ENCODE measurements around the gene GTF2IRD1. TPM values are rescaled to one million over a fixed set of nuclear protein-coding genes. Genes with fewer than 3 reads are reported as not detected.

Gene GTF2IRD1, protein sequence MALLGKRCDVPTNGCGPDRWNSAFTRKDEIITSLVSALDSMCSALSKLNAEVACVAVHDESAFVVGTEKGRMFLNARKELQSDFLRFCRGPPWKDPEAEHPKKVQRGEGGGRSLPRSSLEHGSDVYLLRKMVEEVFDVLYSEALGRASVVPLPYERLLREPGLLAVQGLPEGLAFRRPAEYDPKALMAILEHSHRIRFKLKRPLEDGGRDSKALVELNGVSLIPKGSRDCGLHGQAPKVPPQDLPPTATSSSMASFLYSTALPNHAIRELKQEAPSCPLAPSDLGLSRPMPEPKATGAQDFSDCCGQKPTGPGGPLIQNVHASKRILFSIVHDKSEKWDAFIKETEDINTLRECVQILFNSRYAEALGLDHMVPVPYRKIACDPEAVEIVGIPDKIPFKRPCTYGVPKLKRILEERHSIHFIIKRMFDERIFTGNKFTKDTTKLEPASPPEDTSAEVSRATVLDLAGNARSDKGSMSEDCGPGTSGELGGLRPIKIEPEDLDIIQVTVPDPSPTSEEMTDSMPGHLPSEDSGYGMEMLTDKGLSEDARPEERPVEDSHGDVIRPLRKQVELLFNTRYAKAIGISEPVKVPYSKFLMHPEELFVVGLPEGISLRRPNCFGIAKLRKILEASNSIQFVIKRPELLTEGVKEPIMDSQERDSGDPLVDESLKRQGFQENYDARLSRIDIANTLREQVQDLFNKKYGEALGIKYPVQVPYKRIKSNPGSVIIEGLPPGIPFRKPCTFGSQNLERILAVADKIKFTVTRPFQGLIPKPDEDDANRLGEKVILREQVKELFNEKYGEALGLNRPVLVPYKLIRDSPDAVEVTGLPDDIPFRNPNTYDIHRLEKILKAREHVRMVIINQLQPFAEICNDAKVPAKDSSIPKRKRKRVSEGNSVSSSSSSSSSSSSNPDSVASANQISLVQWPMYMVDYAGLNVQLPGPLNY
- total RNA-seq (2021) (73.6 and 80.4 TPM in 2 replicates), Bru-seq, nascent RNA (percentile 73 among the genes with signal in this experiment), BruChase-seq, experiment 1, labeled RNA remaining after a 2-hour chase (percentile 76 among the genes with signal in this experiment), BruChase-seq, experiment 2, labeled RNA remaining after a 6-hour chase (percentile 87 among the genes with signal in this experiment)
- long read RNA-seq, transcript GTF2IRD1-201 (27 exons, 3,430 nt), result major isoform, 15 of 61 reads
- long read RNA-seq, transcript GTF2IRD1-202 (27 exons, 3,077 nt), result minor isoform, 7 of 61 reads
- long read RNA-seq, partial matches to known transcripts, result 22 of 61 reads
- long read RNA-seq, other reads (novel, unspliced or antisense), result 17 of 61 reads

DNA sequence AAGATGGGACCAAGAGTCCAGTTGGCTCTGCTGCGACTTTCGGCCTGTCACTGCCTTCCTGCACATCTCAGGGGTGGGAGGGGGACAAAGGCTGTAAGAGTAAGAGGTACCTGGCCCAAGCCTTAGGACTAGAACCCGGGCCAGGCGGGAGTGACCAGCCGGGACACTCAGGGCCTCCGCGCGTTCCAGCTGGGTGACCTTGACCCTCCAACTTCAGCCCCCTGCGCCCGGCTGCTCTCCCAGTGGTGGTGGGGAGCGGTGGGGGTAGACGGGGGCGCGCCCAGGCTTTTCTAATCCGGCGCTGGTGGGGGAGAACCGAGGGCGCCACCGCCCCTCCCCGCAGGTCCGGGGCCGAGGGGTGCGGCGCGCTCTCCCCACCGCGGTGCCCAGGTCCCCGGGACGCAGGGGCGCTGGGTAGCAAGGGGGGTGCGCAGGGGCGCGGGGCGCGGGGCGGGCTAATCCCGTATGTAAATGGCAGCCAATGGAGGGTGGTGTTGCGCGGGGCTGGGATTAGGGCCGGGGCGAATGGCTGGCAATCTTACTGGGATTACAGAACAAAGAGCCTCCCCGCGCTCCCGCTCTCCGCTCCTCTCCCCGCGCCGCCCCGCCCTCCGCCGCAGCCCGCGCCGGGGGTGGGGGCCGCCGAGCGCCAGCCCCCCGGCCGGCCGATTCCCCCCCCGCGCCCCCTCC is at the start of gene GTF2IRD1:
Gene GTF2IRD1 (plus strand): TSS at position 585 of the 690 bp plus-strand sequence. CDS start 54,175 bp downstream, outside the sequence.
- ChIA-PET CTCF (no interaction called here), POLR2A (ENCODE audit: low non-redundant PET) (interaction anchor here (0.5 kb wide), 1 partner anchor 26 kb away, joined by 3 read pairs; no protein-coding TSS in a partner anchor)
- Histone ChIP-seq H3K4me1 (ENCODE audit: insufficient read depth, low read length, poor library complexity, severe bottlenecking) (peaks cover 12% of the 10 kb centered on the region), H3K27ac (ENCODE audit: low read depth, low read length, poor library complexity, severe bottlenecking) (peak within 1 kb of the TSS; percentile 97), H3K36me3 (ENCODE audit: insufficient read depth, low read length, poor library complexity, severe bottlenecking) (no peaks in the 10 kb centered on the region), H3K27me3 (replicated peaks; ENCODE audit: insufficient read depth, low read depth, low read length, poor library complexity) (no peaks in the 10 kb centered on the region), H3K4me3 (ENCODE audit: low read depth, low read length, poor library complexity, severe bottlenecking) (peak within 1 kb of the TSS; percentile 92), H3K9me3 (ENCODE audit: low read depth, low read length, poor library complexity, severe bottlenecking) (no peaks in the 10 kb centered on the region)
- BruUV-seq (replicated peaks), result no TSS peak
- no peak for TF ChIP-seq CTCF (conservative IDR thresholded peaks at IDR 0.05; ENCODE audit: low read depth, low read length)
- no peak for TF ChIP-seq EZH2 (IDR thresholded peaks at IDR 0.05; ENCODE audit: borderline replicate concordance, low read depth, low read length, poor library complexity, severe bottlenecking)
- intact Hi-C loops (cut with micrococcal nuclease; ENCODE audit: unreplicated experiment), result loop anchor here (5.0 kb wide), 1 partner anchor 114 kb away; no protein-coding TSS in a partner anchor
- DNase-seq (ENCODE audit: low spot score), result peak; percentile 92

- Histone ChIP-seq H3K36me3 (ENCODE audit: insufficient read depth, low read length, poor library complexity, severe bottlenecking) (peaks cover 10% of the 10 kb centered on the region), H3K27me3 (replicated peaks; ENCODE audit: insufficient read depth, low read depth, low read length, poor library complexity) (no peaks in the 10 kb centered on the region), H3K27ac (ENCODE audit: low read depth, low read length, poor library complexity, severe bottlenecking) (no peak overlapping the region), H3K9me3 (ENCODE audit: low read depth, low read length, poor library complexity, severe bottlenecking) (no peaks in the 10 kb centered on the region), H3K4me3 (ENCODE audit: low read depth, low read length, poor library complexity, severe bottlenecking) (no peak overlapping the region), H3K4me1 (ENCODE audit: insufficient read depth, low read length, poor library complexity, severe bottlenecking) (no peaks in the 10 kb centered on the region)
- BruUV-seq (replicated peaks), result no TSS peak
- intact Hi-C loops (cut with micrococcal nuclease; ENCODE audit: unreplicated experiment), result loop anchor here (5.0 to 10.0 kb wide), 2 partner anchors 337 to 540 kb away; partner anchors contain the start of gene TMEM270
- no peak for DNase-seq (ENCODE audit: low spot score)
- ChIA-PET POLR2A (ENCODE audit: low non-redundant PET) (no interaction called here), CTCF (no interaction called here)
- TF ChIP-seq CTCF (conservative IDR thresholded peaks at IDR 0.05; ENCODE audit: low read depth, low read length) (no peak), EZH2 (IDR thresholded peaks at IDR 0.05; ENCODE audit: borderline replicate concordance, low read depth, low read length, poor library complexity, severe bottlenecking) (no peak)
Observed at GRCh38 chr7:74404388-74404700, 49.4 kb upstream of the GTF2IRD1 start.

All from A673 (cell line).